Measurements from ENCODE around the gene LNPK. TPM values are rescaled to one million over a fixed set of nuclear protein-coding genes. Genes with fewer than 3 reads are reported as not detected.
"Not testable (repeated sequence)": the region's sequence is repeated elsewhere in the genome, so short reads cannot be mapped to it uniquely, and the experiment has no call there.

The LNPK gene
- total RNA-seq, 1 donor from 2014 or later: 12.5 TPM

DNA sequence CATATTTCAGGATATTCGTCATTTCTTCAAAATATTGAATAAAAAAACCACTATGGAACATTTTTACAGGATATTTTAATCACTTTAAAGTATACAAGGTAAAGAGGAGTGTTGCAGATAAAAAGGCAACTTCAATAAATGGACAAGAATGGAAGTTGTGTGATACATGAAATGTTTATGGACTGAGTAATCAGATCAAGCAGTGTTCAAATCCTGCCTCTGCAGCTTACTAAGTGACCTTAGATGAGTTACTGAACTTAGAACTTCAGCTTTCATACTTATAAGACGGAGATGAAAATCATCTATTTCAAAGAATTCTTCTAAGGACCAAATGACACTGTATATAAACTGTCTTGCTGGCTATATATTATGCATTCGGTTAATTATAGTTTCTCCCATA, 87.2 kb downstream of the LNPK start:
- H3K4me1 Mint-ChIP-seq (ENCODE audit: unreplicated experiment): no peaks in the 10 kb centered on the region
- H3K27ac Mint-ChIP-seq (ENCODE audit: unreplicated experiment): no peak overlapping the region
- H3K9me3 Mint-ChIP-seq (ENCODE audit: unreplicated experiment): no peaks in the 10 kb centered on the region
- H3K36me3 Mint-ChIP-seq (ENCODE audit: low read depth, unreplicated experiment): no peaks in the 10 kb centered on the region
- TF ChIP-seq, protein P1, sequence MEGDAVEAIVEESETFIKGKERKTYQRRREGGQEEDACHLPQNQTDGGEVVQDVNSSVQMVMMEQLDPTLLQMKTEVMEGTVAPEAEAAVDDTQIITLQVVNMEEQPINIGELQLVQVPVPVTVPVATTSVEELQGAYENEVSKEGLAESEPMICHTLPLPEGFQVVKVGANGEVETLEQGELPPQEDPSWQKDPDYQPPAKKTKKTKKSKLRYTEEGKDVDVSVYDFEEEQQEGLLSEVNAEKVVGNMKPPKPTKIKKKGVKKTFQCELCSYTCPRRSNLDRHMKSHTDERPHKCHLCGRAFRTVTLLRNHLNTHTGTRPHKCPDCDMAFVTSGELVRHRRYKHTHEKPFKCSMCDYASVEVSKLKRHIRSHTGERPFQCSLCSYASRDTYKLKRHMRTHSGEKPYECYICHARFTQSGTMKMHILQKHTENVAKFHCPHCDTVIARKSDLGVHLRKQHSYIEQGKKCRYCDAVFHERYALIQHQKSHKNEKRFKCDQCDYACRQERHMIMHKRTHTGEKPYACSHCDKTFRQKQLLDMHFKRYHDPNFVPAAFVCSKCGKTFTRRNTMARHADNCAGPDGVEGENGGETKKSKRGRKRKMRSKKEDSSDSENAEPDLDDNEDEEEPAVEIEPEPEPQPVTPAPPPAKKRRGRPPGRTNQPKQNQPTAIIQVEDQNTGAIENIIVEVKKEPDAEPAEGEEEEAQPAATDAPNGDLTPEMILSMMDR (IDR thresholded peaks at IDR 0.05; ENCODE audit: unreplicated experiment): no peak
- H3K4me3 Mint-ChIP-seq (ENCODE audit: unreplicated experiment): no peak overlapping the region
- H3K27me3 Mint-ChIP-seq (ENCODE audit: unreplicated experiment): peaks cover 1% of the 10 kb centered on the region
- no peak for DNase-seq (ENCODE audit: low spot score)

GRCh38 chr2:175913849-175914743, 88.0 kb downstream of the LNPK start:
- not testable (repeated sequence) for H3K27me3 Mint-ChIP-seq (ENCODE audit: unreplicated experiment); H3K4me3 Mint-ChIP-seq (ENCODE audit: unreplicated experiment); H3K4me1 Mint-ChIP-seq (ENCODE audit: unreplicated experiment); H3K27ac Mint-ChIP-seq (ENCODE audit: unreplicated experiment); H3K9me3 Mint-ChIP-seq (ENCODE audit: unreplicated experiment); H3K36me3 Mint-ChIP-seq (ENCODE audit: low read depth, unreplicated experiment); DNase-seq (ENCODE audit: low spot score)

DNA sequence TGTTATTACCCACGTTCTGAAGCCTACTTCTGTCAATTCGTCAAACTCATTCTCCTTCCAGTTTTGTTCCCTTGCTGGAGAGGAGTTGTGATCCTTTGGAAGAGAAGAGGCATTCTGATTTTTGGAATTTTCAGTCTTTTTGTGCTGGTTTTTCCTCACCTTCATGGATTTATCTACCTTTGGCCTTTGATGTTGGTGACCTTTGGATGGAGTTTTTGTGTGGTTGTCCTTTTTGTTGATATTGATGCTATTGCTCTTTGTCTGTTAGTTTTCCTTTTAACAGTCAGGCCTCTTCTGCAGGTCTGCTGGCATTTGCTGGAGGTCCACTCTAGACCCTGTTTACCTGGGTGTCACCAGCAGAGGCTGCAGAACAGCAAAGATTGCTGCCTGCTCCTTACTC, 88.8 kb downstream of the LNPK start:
- not testable (repeated sequence) for H3K4me3 Mint-ChIP-seq (ENCODE audit: unreplicated experiment)

GRCh38 chr2:175904035-175904434, 98.0 kb downstream of the LNPK start:
- no peaks in the 10 kb centered on the region for H3K9me3 Mint-ChIP-seq (ENCODE audit: unreplicated experiment)
- H3K27me3 Mint-ChIP-seq (ENCODE audit: unreplicated experiment): no peaks in the 10 kb centered on the region
- H3K4me3 Mint-ChIP-seq (ENCODE audit: unreplicated experiment): no peak overlapping the region
- H3K27ac Mint-ChIP-seq (ENCODE audit: unreplicated experiment): no peak overlapping the region
- no peaks in the 10 kb centered on the region for H3K36me3 Mint-ChIP-seq (ENCODE audit: low read depth, unreplicated experiment)
- TF ChIP-seq, protein P1 (IDR thresholded peaks at IDR 0.05; ENCODE audit: unreplicated experiment): no peak
- DNase-seq (ENCODE audit: low spot score): no peak
- no peaks in the 10 kb centered on the region for H3K4me1 Mint-ChIP-seq (ENCODE audit: unreplicated experiment)

More for the DNA sequence above, 88.8 kb downstream of the LNPK start:
- not testable (repeated sequence) for H3K27me3 Mint-ChIP-seq (ENCODE audit: unreplicated experiment); H3K4me1 Mint-ChIP-seq (ENCODE audit: unreplicated experiment); DNase-seq (ENCODE audit: low spot score); H3K27ac Mint-ChIP-seq (ENCODE audit: unreplicated experiment); H3K9me3 Mint-ChIP-seq (ENCODE audit: unreplicated experiment); H3K36me3 Mint-ChIP-seq (ENCODE audit: low read depth, unreplicated experiment)

DNA sequence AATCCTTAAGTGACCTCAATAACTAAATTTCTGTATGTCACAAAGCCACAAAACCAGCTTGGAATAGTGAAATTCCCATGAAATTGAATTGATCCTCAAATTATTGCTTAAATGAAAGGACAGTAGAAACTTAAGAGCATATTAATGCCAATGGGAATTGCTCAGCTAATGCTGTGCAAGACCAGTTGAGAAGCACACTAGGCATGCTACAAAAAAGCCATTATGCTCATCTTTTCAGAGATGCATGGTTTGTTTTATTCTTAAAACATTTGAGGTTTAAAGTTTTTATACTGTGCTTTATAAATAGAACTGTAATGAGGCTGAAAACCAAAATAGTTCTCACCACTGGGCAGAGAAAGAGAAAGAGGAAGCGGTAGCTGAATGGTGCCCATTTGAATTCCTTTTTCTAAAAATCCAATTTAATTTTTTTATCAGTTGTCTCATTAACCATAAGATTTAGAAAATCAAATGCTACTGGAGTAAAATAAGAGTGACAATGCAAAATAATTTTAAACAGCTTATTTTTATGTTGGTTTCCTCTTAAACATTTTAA, 98.6 kb downstream of the LNPK start:
- Mint-ChIP-seq H3K4me3 (ENCODE audit: unreplicated experiment) (no peak overlapping the region), H3K27ac (ENCODE audit: unreplicated experiment) (no peak overlapping the region), H3K36me3 (ENCODE audit: low read depth, unreplicated experiment) (no peaks in the 10 kb centered on the region), H3K27me3 (ENCODE audit: unreplicated experiment) (no peaks in the 10 kb centered on the region), H3K9me3 (ENCODE audit: unreplicated experiment) (no peaks in the 10 kb centered on the region), H3K4me1 (ENCODE audit: unreplicated experiment) (no peaks in the 10 kb centered on the region)
- TF ChIP-seq, protein P1 (IDR thresholded peaks at IDR 0.05; ENCODE audit: unreplicated experiment): no peak
- no peak for DNase-seq (ENCODE audit: low spot score)

GRCh38 chr2:175895957-175896356, 106.1 kb downstream of the LNPK start:
- not testable (repeated sequence) for DNase-seq (ENCODE audit: low spot score); H3K27ac Mint-ChIP-seq (ENCODE audit: unreplicated experiment); H3K9me3 Mint-ChIP-seq (ENCODE audit: unreplicated experiment); H3K36me3 Mint-ChIP-seq (ENCODE audit: low read depth, unreplicated experiment); H3K27me3 Mint-ChIP-seq (ENCODE audit: unreplicated experiment); H3K4me3 Mint-ChIP-seq (ENCODE audit: unreplicated experiment); H3K4me1 Mint-ChIP-seq (ENCODE audit: unreplicated experiment)

Data from endothelial cell (in vitro differentiated cells).